ENCODE measurements around the gene NHERF1.

NHERF1 gene
- total RNA-seq, result 93.7 to 106 reads per million in 2 donors

DNA sequence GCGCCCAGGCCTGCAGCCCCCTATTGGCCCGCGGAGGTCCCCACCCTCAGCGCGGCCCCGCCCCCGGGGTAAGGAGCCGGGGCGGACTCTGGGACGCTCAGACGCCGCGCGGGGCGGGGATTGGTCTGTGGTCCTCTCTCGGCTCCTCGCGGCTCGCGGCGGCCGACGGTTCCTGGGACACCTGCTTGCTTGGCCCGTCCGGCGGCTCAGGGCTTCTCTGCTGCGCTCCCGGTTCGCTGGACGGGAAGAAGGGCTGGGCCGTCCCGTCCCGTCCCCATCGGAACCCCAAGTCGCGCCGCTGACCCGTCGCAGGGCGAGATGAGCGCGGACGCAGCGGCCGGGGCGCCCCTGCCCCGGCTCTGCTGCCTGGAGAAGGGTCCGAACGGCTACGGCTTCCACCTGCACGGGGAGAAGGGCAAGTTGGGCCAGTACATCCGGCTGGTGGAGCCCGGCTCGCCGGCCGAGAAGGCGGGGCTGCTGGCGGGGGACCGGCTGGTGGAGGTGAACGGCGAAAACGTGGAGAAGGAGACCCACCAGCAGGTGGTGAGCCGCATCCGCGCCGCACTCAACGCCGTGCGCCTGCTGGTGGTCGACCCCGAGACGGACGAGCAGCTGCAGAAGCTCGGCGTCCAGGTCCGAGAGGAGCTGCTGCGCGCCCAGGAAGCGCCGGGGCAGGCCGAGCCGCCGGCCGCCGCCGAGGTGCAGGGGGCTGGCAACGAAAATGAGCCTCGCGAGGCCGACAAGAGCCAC is at the start of gene NHERF1:
NHERF1 (plus strand) TSS at position 100 of the 750 bp plus-strand sequence; CDS start at position 319, 219 bp downstream.
- DNase-seq, result peak; percentile 87 to 96 (median 90)

DNA sequence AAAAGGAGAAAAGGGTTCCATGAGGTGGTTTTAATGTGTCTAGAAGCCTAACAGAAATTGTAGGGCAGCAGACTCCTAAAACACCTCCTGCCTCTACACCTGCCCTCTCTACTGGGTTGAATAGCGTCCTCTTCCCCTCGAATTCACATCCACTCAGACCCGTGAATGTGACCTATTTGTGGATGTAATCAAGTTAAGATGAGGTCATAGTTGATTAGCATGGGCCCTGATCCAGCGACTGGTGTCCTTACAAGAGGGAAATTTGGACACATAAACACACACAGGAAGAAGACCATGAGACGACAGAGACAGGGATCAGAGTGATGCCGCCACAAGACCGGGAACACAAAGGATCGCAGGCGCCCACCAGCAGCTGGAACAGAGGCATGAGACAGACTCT is 49.2 kb upstream of the NHERF1 start:
- DNase-seq, result no peak

DNA sequence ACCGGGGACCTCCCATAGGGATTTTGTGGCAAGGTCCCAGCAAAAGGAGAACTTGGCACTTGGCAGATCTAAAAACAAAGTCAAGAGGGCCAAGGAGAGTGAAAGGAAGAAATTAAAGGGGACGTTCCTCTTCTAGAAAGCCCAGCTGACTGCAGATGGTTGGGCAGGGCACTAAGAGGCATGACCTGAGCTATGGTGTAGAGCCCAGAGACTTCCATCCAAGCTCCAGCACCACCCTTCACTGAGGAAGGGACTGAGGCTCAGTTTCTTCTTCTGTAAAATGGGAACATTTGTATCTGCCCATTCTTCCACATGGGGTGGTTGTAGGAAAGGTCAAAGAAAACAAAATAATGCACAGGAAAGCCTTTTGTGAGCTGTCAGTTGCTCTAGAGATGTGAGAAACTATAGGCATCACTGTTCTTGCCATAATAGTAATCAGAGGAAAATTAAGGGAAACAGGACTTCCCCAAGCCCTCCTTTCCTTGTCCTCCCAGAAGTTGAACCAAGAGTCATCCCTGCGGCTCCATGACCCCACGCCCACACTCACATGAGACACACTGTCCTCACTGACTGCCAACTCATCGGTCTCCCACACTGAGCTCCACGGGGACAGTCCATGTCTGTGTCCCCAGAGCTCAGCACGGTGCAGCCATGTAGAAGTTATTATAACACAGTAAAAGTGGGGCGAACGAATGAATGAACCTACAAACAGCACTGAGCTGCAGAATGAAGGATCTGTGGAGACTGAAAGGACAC is 46.1 kb upstream of the NHERF1 start:
- no peak for DNase-seq

DNA sequence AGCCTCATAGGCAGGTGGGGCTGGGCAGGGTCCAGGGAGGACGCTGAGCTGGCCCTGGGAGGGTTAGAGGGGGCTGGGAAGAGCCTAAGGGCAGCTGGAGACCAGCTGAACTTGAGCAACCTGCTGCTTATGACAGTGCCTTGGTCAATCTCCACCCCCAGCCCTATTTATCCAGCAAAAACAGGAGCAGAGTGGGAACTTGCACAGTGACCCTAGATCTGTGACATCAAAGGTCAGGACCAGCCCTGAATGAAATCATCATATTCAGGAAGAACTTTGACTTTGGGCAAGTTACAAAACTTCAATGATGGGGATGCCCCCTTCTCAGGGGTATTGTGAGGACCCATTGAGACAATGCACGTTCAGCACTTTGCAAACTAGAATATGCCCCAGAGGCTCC is 45.1 kb upstream of the NHERF1 start:
- DNase-seq, result no peak

DNA sequence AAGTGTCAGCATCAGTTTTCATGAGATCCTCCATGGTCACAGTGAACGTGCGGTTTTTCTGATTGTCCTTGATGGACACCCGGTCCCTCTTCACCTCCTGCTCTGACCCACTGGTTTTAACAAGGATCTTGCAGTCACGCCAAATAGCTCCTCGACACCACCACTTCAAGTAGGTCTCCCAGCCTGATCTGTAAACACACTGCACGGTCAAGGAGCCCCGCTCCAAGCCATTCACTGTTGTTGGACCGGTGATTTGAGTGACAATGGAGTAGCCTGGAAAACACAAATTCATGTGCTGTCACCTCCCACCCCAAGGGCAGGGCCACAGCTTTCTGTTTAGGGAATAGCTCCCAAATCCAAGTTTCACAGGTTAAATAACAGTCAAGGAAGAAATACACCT is 43.9 kb upstream of the NHERF1 start:
- DNase-seq, result no peak

DNA sequence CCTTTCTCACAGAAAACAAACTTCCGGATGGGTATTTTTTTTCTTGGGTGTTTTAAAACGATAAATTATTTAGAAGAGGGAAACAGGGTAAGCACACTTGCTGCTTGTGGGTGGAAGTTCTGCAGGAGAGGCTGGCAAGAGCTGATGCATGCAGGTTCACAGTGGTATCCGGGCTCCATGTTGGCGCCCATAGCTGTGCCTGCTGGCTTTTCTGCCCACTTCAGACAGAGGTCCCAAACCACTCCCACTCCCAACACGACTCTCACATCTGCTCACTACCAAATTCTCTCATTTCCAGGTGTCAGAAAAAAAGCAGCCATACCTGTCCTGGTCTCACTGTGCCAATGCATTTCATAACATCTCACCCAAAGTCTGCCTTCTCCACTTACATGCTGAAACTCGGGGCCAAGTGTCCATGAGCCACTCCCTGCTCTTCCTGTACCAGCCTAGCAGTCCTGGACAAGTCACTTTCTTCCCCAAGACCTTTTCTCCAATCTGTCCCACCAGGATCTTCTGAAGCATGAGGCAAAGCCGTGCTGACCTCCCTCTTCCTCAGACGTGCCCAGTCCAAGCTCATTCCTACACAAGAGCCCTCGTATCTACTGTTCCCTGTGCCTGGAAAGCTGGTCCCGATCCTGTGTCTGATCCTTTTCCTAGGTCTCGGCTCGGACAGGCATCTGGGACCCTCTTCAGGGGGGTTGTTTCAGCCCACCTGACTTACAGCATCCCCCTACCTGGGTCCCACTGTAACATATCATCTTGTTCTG is 37.2 kb upstream of the NHERF1 start:
- no peak for DNase-seq

DNA sequence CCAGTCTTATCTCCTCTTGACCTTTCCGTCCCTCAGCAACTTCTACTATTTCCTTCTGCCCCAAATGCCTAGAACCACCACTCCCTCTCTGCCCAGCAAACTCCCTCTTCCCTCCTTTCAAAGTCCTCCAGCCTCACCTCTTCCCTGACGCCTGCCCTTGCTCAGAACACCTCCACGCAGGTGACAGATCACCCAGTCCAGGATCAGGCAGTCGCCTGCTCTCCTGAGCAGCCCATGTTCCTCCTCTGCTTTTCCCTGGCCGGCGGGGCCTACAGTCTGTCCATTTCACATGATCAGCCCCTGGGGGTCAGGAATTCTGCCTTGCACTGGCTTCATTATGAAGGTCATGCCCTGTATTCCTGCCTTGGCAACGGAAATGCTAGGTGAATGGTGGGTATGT is 36.1 kb upstream of the NHERF1 start:
- DNase-seq, result no peak

DNA sequence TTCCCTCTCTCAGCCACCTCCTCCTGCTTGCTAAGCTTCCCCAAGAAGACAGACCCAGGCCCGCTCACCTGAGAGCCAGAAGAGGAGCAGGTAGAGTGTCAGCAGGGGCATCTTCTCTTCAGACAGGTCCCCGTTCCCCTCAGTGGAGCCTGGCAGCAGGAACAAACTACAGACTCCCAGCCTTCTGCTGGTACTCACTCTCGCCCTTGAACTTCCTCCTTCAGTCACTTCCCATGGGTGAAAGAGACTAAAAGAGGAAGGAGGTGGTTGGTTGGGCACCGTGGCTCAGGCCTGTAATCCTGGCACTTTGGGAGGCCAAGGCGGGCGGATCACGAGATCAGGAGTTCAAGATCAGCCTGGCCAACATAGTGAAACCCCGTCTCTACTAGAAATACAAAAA is 35.7 kb upstream of the NHERF1 start, which contains the start of gene CD300LF:
CD300LF (minus strand) TSS at position 168 of the 400 bp plus-strand sequence; CDS start at position 111, 57 bp downstream.
- no peak for DNase-seq

DNA sequence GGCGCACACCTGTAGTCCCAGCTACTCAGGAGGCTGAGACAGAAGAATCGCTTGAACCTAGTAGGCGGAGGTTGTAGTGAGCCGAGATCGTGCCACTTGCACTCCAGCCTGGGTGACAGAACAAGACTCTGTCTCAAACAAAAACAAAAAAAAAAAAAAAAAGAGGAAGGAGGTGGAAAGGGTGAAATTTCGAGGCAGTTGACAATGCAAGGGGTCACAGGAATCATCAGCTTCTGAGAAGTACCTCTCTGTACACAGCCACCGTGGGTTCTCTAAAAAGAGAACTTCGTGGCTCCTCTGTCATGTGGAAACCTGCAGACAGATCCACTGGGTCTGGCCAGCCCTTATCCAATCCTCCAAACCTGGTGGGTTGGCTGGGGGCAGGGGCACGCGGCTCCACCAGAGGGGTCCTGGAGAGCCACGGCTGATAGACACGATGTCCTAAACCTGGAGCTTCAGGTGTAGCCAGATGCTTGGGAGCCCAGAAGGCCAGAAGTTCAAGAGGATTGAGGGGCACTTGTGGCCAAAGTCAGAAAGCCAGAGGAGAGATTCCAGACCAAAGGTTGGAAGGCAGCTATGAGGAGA is 35.2 kb upstream of the NHERF1 start:
- DNase-seq, result no peak

DNA sequence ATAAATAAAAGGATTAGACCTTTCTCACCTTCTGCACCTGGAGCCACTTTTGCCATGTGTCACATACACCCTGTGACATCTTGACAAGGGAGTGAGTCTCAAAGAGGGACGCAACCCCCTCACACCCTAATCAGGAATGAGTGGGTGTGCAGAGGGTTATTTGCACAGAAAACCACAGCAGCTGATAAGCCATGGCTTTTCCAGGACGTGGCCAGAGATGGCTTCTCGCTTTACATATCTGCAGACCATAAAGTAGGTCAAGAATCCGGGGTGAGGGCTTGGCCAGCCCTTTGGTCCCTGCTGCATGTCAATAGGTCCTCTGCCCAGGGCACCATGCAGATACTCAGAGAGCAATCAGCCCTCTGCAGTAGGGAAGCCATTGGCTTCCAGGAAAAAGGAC is 33.3 kb upstream of the NHERF1 start:
- no peak for DNase-seq

DNA sequence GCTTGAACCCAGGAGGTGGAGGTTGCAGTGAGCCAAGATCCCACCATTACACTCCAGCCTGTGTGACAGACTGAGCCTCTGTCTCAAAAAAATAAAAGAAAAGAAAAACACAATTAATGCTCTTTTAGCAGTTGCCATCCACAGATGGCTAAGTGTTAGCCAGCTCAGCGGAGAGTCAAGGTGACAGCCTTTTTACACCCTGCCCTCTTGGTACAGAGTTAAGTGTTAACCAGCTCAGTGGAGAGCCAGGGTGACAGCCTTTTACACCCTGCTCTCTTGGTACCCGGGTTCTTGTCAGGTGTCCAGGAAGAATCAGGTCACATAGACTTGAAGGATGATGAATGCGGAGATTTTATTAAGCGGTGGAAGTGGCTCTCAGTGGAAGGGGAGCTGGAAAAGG is 27.9 kb upstream of the NHERF1 start:
- DNase-seq, result no peak

DNA sequence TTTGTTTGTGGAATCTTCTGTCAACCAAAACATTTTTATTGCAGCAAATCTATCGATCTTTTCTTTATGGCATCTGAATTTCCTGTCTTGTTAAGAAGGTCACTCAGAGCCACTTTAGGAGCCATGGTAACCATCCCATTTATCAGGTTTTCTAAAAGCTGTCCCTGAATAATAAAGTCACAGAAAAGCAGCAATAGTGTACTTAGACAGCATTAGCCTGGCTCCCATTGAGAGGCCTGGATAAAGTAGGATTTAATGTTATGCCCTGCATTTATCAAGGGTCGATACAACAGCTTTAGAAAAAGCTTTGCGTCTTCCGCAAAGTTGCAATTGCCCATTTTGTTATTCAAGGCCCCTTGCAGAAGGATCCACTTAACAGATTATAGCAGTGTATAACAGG is 25.6 kb upstream of the NHERF1 start:
- DNase-seq, result no peak

DNA sequence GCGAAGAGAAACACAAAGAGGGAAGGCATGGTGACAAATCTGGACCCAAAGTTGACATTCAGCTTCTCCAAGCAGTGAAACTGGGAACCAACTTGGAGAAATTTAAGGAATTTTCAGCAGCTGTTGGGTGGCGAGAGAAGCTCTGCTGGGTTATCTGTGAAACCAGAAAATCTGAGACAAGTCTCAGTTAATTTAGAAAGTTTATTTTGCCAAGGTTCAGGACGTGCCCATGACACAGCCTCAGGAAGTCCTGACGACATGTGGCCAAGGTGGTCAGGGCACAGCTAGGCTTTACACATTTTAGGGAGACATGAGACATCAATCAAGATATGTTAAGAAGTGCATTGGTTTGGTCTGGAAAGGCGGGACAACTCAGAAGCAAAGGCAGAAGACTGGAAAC is 24.5 kb upstream of the NHERF1 start:
- DNase-seq, result no peak

DNA sequence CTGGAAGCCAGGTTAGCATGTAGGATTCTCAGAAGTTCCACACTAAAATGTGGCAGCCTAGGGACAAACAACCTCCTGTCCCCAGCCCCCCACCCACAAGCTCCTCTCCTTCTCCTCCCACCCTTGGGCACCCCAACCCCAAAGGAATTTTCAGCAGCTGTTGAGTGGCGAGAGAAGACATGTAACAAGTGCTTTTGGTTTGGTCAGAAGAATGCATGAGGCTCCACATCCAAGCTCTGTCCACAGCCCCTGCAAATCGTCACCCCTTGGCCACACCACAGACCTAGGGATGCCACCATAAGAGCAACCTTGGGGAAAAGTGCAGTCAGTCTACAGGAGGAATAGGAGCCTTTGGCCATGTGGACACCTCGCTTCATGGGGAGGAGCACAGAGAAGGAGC is 23.3 kb upstream of the NHERF1 start:
- no peak for DNase-seq

DNA sequence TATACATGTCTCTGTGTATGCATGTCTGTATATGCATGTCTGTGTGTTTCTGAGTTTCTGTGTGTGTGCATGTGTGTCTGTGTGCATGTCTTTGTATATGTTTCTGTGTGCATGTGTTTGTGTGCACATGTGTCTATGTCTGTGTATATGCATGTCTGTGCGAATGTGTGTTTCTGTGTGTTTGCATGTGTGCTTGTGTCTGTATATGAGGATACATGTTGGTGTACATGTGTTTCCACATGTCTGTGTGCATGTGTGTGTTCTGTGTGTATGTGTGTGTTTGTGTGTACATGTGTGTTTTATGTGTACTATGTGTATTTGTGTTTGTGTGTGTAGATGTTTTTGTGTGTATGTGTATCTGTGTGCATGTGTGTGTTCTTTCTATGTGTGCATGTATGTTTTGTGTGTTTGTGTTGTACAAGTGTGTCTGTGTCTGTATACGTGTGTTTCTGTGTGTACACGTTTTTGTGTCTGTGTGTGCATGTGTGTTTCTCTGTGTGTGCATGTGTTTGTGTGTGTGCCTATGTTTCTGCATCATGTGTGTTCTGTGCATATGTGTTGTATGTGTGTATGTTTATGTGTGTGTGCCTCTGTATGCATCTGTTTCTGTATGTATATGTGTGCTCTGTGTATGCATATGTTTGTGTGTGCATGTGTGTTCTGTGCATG is 20.3 kb upstream of the NHERF1 start:
- DNase-seq, result no peak

DNA sequence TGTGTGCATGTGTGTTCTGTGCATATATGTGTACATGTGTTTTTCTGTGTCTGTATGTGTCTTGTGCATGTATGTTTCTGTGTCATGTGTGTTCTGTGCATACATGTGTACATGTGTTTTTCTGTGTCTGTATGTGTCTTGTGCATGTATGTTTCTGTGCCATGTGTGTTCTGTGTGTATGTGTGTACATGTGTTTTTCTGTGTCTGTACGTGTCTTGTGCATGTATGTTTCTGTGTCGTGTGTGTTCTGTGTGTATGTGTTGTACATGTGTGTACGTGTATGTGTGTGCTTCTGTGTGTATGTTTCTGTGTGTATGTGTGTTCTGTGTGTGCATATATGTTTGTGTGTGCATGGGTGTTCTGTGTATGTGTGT is 19.7 kb upstream of the NHERF1 start:
- DNase-seq, result no peak

DNA sequence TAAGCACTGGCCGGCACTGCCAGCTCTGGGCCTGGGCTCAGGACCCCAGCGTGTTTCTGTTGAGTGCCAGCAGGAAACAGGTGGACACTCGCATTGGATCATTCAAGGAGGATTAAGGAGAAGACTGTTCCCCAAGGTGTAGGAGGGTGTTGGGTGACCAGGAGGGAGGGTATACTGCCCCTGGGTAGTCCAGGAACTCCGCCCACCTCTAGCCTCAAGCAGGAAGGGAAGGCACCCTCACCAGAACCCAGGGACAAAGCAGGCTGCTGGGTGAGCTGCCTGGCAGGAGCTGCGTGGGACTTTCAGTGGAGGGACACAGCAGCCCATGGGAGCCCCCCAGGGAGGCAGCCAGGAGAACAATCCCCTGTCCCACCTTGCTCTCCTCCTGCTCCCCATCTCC is 19.1 kb upstream of the NHERF1 start:
- DNase-seq, result no peak

DNA sequence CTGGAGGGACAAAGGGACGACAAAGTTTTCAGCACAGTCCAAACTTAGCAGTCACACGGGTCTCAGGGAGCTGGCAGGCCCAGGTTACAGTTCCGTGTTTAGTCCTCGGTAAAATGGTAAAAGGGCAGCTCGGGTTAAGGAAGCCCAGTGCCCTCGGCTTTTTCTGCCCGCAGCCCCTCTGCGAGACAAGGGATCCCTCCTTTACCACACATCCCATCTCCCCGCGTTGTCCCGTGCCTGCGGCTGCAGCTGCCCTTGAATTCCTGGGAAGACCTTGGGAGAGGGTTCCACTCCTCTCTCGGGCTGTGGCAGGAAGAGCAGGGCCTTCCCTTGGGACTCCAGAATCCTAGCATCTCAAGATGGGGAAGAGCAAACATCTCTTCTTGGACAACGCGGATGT is 18.6 kb upstream of the NHERF1 start:
- no peak for DNase-seq

DNA sequence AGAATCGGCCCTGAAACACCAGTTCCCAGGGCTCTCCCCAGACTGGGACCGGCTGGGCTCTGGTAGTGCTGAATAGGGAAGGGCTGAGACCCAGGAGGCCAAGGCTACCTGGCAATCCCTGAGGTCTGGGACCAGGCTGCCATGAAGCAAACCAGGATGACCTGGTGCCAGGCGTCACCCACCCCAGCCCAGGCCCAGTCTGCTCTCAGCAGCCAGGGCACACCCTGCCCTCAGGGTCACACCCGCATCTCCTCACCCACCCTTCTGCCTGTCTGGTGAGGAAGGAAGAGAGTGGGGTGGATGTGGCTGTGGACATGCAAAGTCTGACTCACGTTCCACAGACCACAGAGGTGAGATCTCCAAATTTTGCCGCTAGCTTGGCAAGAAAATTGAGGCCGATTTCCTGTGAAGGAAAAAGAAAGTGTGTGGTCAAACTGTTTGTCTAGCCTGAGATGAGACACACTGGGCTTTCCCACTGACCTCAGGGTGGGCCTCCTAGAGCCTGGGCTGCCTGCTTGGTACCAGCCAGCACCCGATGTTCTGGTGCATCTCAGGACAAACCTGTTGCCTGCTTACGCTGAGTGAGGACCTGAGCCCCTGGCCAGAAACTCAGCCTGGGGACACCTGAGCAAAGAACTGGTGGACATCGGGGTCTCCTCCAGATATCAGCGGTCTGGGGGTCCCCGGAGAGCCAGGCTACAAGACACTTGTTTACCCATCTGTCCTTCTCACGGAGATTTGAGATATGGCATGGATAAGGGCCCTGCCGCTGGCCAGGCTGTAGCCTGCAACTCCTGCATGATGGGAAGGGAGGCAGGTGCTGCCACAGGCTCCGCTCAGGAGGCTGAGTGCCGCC is 17.7 kb upstream of the NHERF1 start:
- DNase-seq, result peak in 2 of 5 experiments; percentile 84 to 88

DNA sequence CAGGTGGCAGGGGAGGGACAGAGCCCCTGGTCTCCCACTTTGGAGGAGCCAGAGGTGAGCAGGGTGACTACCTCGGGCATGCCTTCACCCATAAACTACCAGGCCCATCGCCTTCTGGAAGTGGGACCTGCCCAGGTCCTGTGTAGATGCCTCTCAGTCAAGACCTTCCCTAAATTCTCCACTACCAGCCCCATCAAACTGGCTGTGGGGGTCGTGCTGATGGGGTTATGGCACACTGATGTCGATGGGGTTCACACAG is 17.2 kb upstream of the NHERF1 start:
- DNase-seq, result no peak

DNA sequence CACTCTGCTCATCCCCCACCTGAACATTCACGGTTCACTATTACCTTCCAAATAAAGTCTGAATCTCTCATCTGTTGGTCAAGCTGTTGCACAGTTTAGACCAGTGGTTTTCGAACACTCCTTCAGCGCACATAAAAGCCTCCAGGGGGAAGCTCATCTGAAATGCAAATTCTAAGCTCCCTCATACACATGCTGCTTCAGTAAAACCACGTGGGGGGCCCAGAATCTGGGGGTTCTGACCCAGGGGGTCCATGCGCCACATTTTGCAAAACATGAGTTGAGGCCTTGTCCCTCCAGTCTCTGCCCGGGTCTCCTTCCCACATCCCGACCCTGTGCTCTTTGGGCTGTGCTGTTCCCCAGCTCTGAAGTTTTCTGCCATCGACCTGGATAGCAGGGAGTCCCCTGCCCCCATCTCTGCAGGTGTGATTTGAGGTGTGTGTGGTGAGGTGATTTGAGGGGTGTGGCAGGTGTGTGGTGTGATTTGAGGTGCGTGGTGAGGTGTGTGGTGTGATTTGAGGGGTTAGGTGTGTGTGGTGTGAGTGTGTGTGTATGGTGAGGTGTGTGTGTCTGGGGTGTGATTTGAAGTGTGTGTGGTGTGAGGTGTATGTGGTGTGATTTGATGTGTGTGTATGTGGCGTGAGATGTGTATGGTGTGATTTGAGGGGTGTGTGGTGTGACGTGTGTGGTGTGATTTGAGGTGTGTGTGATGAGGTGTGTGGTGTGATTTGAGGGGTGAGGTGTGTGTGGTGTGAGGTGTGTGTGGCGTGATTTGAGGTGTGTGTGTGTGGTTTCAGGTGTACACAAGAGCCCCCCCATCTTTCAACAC is 16.2 kb upstream of the NHERF1 start:
- no peak for DNase-seq

Data from T-helper 2 cell (primary cell).